ENCODE results near the gene MCHR1. TPM values are rescaled to one million over a fixed set of nuclear protein-coding genes. Genes with fewer than 3 reads are reported as not detected.

The MCHR1 gene
- total RNA-seq, 1 donor from 2014 or later, result 0.45 TPM

DNA sequence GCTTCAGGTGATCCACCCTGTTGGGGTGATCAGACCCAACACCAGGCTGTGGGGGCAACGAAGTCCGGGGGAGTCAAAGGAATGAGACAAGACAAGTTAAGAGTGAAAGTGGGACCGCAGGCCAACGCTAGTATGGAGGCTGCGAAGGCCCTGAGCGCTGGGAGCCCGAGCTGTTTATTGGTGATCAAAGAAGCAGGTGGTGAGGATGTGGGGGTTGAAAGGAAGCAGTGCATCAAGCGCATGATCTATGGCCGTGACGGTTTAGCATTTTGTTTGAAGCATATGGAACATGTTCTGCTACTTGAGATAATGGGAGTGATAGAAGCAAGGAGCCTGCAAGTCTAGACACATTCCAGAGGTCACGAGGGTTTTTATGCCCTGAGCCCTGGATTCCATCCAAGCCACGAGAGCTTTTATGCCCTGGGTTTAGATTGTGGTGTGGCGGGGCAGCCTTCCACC lies 49.5 kb downstream of the MCHR1 start:
- Mint-ChIP-seq H3K4me1 (peaks cover 33% of the 10 kb centered on the region), H3K27ac (no peak overlapping the region), H3K9me3 (peaks cover 4% of the 10 kb centered on the region), H3K4me3 (peak overlapping the region; percentile 69), H3K27me3 (ENCODE audit: insufficient read depth, low read depth) (peaks cover 25% of the 10 kb centered on the region), H3K36me3 (no peaks in the 10 kb centered on the region)
- Histone ChIP-seq H3K27ac (no peak overlapping the region), H4K20me1 (ENCODE audit: low read depth) (no peaks in the 10 kb centered on the region), H3K79me2 (ENCODE audit: low read depth) (no peaks in the 10 kb centered on the region), H2AFZ (replicated peaks) (no peak overlapping the region), H3K4me1 (peaks cover 15% of the 10 kb centered on the region), H3K4me2 (no peak overlapping the region), H3F3A (ENCODE audit: low read depth) (peaks cover 12% of the 10 kb centered on the region), H3K9me3 (ENCODE audit: low read depth) (no peaks in the 10 kb centered on the region), H3K36me3 (no peaks in the 10 kb centered on the region), H3K9ac (no peak overlapping the region), H3K27me3 (no peaks in the 10 kb centered on the region), H3K4me3 (no peak overlapping the region)
- no peak for DNase-seq (ENCODE audit: low spot score)
- TF ChIP-seq EZH2 (IDR thresholded peaks at IDR 0.05) (no peak), EZH2phosphoT487 (IDR thresholded peaks at IDR 0.05) (no peak)
- TF ChIP-seq, protein P1, sequence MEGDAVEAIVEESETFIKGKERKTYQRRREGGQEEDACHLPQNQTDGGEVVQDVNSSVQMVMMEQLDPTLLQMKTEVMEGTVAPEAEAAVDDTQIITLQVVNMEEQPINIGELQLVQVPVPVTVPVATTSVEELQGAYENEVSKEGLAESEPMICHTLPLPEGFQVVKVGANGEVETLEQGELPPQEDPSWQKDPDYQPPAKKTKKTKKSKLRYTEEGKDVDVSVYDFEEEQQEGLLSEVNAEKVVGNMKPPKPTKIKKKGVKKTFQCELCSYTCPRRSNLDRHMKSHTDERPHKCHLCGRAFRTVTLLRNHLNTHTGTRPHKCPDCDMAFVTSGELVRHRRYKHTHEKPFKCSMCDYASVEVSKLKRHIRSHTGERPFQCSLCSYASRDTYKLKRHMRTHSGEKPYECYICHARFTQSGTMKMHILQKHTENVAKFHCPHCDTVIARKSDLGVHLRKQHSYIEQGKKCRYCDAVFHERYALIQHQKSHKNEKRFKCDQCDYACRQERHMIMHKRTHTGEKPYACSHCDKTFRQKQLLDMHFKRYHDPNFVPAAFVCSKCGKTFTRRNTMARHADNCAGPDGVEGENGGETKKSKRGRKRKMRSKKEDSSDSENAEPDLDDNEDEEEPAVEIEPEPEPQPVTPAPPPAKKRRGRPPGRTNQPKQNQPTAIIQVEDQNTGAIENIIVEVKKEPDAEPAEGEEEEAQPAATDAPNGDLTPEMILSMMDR (IDR thresholded peaks at IDR 0.05), result no peak

DNA sequence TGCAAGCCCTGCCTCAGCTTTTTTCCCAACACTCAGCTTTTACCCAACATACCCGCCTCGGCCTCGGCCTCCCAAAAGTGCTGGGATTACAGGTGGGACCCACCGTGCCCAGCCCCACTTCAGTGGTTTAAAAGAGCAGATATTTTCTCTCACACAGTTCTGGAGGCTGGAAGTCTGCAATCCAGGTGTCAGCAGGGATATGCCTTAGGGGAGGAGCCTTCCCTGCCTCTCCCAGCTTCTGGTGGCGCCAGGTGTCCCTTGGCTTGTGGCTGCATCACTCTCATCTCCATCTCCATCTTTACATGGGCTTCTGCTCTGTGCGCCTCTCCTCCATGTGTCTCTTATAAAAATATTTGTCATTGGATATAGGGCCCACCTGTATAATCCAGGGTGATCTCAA lies 50.0 kb downstream of the MCHR1 start:
- no peaks in the 10 kb centered on the region for H4K20me1 ChIP-seq (ENCODE audit: low read depth)
- Mint-ChIP-seq H3K4me3 (no peak overlapping the region), H3K9me3 (peaks cover 4% of the 10 kb centered on the region), H3K4me1 (peaks cover 38% of the 10 kb centered on the region), H3K36me3 (no peaks in the 10 kb centered on the region), H3K27me3 (ENCODE audit: insufficient read depth, low read depth) (peaks cover 23% of the 10 kb centered on the region), H3K27ac (no peak overlapping the region)
- TF ChIP-seq EZH2 (IDR thresholded peaks at IDR 0.05) (no peak), EZH2phosphoT487 (IDR thresholded peaks at IDR 0.05) (no peak)
- TF ChIP-seq, protein P1 (IDR thresholded peaks at IDR 0.05), result no peak
- H2AFZ ChIP-seq (replicated peaks), result no peak overlapping the region
- no peaks in the 10 kb centered on the region for H3K79me2 ChIP-seq (ENCODE audit: low read depth)
- no peak for DNase-seq (ENCODE audit: low spot score)
- no peak overlapping the region for H3K27ac ChIP-seq
- H3K9ac ChIP-seq, result no peak overlapping the region
- peaks cover 15% of the 10 kb centered on the region for H3K4me1 ChIP-seq
- no peaks in the 10 kb centered on the region for H3K27me3 ChIP-seq
- H3K36me3 ChIP-seq, result no peaks in the 10 kb centered on the region
- H3K4me3 ChIP-seq, result no peak overlapping the region
- peaks cover 12% of the 10 kb centered on the region for H3F3A ChIP-seq (ENCODE audit: low read depth)
- H3K9me3 ChIP-seq (ENCODE audit: low read depth), result no peaks in the 10 kb centered on the region
- H3K4me2 ChIP-seq, result no peak overlapping the region

Other genes with a start within 250 kb of the MCHR1 start
- gene MRTFA, start 42.8 kb upstream of the MCHR1 start, total RNA-seq (ENCODE audit: low replicate concordance), result 11.3 and 40.9 TPM in 2 replicates
- 27.1 and 31.7 TPM in 2 replicates for gene SLC25A17, start 139.9 kb downstream of the MCHR1 start, total RNA-seq (ENCODE audit: low replicate concordance)
- 213 and 310 TPM in 2 replicates for gene ST13, start 177.2 kb downstream of the MCHR1 start, total RNA-seq (ENCODE audit: low replicate concordance)
- gene XPNPEP3, start 177.7 kb downstream of the MCHR1 start, total RNA-seq (ENCODE audit: low replicate concordance), result 18.0 and 21.4 TPM in 2 replicates
- gene DNAJB7, start 182.6 kb downstream of the MCHR1 start, total RNA-seq (ENCODE audit: low replicate concordance), result not detected in 2 replicates